ENCODE results near the gene SRMS.
"Not testable (repeated sequence)": the region's sequence is repeated elsewhere in the genome, so short reads cannot be mapped to it uniquely, and the experiment has no call there.

Gene SRMS

DNA sequence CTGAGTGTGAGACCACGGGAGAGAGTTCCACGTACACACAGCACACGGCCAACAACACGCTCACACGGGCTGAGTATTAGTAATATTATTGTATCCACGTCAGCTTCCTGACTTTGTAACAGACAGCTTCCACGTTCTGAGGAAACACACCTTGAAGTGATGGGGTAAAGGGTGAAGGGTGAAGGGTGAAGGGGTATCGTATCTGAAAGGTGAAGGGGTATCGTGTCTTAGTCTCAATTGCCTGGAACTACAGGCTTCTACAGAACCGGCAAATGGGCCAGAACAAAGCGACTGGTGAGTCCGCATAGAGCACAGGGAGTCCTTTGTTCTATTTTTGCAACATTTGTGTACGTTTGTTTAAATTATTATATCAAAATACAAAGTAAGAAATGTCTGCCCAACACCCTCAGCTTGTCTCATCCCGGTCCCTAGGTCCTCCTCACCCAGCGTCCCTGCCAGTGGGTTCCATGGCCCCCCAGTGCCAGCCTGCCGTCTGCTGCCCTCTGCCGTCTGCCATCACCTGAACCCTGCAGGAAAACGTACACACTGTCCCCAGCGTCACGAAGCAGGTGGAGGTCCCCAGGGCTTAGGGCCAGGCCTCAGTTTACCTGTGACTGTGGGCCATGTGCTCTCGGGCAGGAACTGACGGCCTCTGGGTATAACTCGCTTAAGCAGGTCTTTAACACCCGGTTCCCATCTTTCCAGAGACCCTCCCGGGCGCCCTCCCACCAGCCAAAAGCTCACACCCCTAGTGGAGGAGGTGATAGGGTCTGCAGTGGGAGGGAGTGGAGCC lies 30.9 kb upstream of the SRMS start:
- no peak for DNase-seq

DNA sequence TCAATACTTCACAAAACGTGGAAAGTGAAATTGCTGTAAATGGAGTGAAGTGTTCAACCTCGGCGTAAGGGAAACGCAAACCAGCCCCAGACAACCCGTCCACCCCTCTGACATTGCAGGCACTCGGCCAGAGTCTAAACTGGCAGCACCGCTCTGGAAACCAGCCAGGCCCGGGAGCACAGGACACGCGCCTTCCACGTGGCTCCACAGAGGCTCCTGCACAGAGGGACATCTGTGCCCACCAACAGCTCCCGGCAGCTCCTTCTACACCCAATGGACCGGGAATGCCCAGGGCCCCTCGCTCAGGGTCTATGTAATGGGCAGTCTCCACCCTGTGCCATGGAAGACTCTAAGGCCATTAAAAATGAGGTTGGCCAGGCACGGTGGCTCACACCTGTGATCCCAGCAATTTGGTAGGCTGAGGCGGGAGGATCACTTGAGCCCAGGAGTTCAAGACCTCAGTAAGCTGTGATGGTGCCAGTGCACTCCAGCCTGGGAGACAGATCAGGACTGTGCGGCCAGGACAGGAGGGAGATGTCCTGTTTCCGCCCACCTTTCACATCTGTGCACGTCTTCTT lies 29.9 kb upstream of the SRMS start:
- no peak for DNase-seq

DNA sequence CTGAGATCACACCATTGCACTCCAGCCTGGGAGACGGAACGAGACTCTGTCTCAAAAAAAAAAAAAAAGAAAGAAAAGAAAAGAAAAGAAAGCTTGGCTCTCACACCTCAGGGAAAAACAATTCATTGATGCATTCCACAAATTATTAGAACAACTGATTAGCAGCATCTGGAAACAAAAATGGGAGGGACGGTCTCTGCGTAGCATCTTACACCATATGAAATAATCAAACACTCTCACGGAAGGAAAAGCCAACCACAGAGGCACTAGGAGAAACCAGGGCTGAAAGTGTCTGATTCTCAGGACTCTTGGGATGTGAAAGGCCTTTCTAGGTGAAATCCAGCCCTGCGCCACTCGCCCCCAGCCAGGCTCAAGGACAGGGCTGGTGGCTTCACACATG lies 28.8 kb upstream of the SRMS start:
- no peak for DNase-seq

- DNase-seq, result no peak
Measured at GRCh38 chr20:63574829-63575743, 27.5 kb upstream of the SRMS start.

- DNase-seq, result peak; percentile 29 to 33
Measured at GRCh38 chr20:63574156-63574828, 26.7 kb upstream of the SRMS start, which contains the start of gene HELZ2. Gene HELZ2 (minus strand): TSS chr20:63574239. CDS start chr20:63572385, 1,854 bp downstream.

- no peak for DNase-seq
Measured at GRCh38 chr20:63573647-63574131, 26.1 kb upstream of the SRMS start.

GRCh38 chr20:63572788-63573646 lies 25.5 kb upstream of the SRMS start:
- DNase-seq, result no peak

DNA sequence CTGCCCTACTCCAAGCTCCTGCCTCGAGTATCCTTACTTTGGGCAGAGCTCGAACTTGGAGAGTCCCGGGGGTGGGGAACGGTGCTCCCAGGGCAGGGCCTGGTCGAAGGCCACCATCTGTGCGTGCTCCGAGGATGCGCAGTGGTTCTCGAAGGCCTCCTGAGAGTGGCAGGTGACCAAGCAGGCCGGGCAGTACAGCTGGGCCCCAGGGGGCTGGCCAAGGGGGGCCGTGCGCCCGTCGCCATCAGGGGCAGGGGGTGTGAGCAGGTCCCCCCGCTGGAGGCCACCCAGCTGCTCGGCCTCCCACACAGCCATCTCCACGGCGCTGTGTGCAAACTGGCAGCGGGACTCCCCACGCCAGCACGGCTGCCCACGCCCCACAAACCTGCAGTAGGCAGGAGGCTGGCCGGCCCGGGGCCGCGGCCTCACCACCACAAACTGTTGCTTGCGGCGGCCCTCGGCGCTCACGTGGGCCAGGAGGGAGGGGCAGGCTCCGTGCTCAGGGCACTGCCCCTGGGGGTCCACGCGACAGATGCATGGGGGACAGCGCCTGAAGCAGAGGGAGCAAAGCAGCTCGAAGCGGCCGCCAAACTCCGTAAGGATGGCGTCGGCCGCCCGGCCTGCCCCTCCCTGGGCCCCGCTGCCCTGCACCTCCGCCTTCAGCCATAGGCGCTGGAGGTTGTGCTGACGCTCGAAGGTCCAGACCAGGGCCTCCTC lies 24.7 kb upstream of the SRMS start:
- no peak for DNase-seq

DNA sequence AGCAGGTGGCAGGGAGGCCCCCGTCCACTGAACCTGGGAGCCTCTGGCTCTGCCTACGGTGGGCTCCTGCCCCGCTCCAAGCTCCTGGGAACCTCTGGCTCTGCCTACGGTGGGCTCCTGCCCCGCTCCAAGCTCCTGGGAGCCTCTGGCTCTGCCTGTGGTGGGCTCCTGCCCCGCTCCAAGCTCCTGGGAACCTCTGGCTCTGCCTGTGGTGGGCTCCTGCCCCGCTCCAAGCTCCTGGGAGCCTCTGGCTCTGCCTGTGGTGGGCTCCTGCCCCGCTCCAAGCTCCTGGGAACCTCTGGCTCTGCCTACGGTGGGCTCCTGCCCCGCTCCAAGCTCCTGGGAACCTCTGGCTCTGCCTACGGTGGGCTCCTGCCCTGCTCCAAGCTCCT lies 23.5 kb upstream of the SRMS start:
- not testable (repeated sequence) for DNase-seq

DNA sequence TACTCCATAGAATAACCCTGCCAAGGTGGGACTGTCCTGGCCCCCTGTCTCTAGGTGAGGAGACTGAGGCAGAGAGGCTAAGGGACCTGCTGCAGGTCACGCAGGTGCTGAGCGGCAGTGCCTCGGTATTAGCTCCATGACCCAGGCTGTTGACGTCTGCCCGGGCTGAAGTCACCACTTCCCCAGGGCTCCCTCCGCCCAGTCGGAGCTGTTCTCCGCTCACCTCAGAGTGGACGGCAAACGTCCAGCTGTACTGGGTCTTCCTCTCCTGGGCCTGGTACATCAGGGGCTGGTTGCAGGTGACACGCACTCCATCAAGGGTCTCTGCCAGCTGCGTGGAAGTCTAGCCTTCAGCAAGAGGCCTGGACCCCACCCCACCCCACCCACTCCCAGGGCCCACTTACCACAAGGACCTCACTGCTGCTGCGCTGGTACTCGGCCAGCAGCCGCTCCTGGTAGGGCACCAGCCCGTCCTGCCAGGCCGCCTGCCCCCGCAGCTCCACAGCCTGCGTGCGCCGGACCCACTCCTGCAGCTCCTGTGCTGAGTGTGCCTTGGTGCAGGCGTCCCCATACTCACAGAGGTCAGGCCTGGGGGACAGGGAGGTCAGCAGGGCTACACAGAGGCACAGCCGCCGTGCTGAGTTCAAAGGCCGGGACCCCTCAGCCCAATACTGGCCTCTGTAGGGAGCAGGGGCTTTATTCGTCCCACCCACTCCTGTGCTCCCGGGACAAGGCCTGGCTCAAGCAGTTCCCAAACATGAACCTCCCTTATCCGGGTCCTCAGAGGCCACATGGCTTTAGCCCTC lies 22.9 kb upstream of the SRMS start:
- DNase-seq, result no peak

GRCh38 chr20:63568986-63569949 lies 21.7 kb upstream of the SRMS start:
- DNase-seq, result no peak

DNA sequence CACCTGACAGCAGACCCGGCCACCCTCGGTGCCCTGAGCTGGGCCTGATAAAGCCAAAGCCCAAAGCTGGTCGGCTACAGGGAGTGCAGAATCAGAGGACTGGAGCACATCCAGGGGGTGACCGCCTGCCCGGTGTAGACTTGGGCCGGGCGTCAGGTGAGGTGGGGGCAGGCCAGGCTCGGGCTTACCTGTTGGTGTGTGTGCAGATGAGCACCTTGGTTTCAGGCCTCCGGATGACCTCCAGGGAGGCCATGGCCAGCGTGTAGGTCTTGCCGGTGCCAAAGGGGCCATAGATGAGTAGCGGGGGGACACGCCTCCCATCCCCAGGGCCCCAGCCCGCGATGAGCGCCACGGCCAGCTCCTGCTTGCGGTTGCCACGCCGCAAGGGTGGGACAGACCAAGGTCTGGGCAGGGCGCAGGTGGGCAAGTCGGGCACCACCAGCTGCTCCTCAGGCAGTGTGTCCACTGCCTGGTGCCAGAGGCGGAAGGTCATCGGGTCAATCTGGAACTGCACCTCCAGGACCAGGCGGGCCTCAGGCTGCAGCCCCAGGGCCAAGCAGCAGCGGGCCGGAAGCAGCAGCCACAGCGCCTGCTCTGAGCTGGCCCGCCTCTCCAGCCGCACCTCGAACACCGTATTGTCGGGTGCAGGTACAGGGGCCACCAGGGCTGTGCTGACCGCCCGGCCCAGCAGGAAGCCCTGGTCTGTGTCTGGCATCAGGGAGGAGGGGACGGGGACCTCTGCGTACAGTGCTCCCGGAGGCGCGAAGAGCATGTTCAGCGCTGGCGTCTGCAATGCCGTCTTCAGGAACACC lies 20.8 kb upstream of the SRMS start:
- no peak for DNase-seq

- DNase-seq, result peak; percentile 39 to 47
Measured at GRCh38 chr20:63567386-63568169, 20.0 kb upstream of the SRMS start.

DNA sequence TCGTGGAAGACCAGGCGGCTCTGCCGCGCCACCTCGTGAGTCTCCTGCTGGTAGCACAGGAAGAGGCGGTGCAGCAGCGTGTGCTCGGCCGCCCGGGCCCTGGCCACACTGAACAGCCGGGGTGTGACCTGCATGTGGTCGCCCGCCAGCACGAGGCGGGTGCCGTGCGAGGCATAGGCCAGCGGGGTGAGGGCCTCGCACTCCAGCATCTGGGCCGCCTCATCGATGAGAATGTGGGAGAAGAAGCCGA lies 19.5 kb upstream of the SRMS start:
- no peak for DNase-seq

DNA sequence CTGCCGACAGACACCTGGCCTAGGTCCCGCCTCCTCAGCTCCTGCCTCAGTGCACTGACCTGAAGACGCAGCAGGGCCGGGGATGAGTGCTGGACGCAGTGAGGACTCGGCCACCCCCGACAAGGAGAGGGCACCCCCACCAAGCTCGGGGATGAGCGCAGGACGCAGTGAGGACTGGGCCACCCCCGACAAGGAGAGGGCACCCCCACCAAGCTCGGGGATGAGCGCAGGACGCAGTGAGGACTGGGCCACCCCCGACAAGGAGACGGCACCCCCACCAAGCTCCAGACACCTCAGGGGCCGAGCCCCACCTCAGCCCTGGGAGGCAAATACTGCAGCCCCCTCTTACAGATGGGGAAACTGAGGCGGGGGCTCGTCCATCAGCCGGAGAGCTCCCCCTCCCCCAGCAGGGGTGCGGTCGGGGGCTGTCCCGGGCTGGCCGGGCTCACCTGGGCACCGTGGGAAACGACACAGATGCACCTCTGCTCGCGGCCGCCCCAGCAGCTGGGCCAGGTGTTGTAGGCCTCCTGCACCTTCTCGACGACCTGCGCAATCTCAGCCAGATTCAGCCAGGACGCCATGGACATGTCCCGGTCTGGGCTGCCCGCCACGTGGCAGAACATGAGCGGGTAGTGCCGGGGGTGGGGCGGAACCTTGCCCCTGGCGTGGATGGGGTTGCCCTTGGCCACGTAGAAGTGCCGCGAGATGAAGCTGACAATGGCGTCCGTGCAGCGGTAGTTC lies 19.0 kb upstream of the SRMS start:
- DNase-seq, result no peak

- DNase-seq, result no peak
Measured at GRCh38 chr20:63565699-63566335, 18.3 kb upstream of the SRMS start.

Data from stimulated activated CD4-positive, alpha-beta T cell treated with anti-CD3 and anti-CD28 coated beads, Interleukin-2, amount 100 ng/mL, for 48 hours (primary cell).